Duodenal mucosa (tissue), 2 donors: ENCODE data around the gene EML3.
A peak's percentile ranks its signal among the peaks of the same experiment; 100 is the strongest.
"Not testable (repeated sequence)": the region's sequence is repeated elsewhere in the genome, so short reads cannot be mapped to it uniquely, and the experiment has no call there.

Source experiments
- H3K27ac ChIP-seq: one replicate; pipeline ENCODE4 v1.7.0; 2013; ENCODE audit warnings: low read depth, low read length
- H3K27me3 ChIP-seq, 2 donors: one replicate each; pipeline ENCODE4 v1.7.0; 2013; ENCODE audit warnings: low read length in 2 of 2, control low read depth in 1 of 2; ENCODE audit not compliant: insufficient read depth in 2 of 2, control insufficient read depth in 1 of 2
- H3K36me3 ChIP-seq, 2 donors: one replicate each; pipeline ENCODE4 v1.7.0; 2013; ENCODE audit warnings: low read length in 2 of 2, control low read depth in 1 of 2; ENCODE audit not compliant: insufficient read depth in 2 of 2, control insufficient read depth in 1 of 2
- H3K4me1 ChIP-seq, 2 donors: one replicate each; pipeline ENCODE4 v1.7.0; 2013; ENCODE audit warnings: low read length in 2 of 2, control low read depth in 1 of 2; ENCODE audit not compliant: insufficient read depth in 2 of 2, control insufficient read depth in 1 of 2
- H3K4me3 ChIP-seq, 2 donors: one replicate each; pipeline ENCODE4 v1.7.0; 2013; ENCODE audit warnings: low read length in 2 of 2, low read depth in 1 of 2
- H3K9ac ChIP-seq, 2 donors: one replicate each; pipeline ENCODE4 v1.7.0; 2013; ENCODE audit warnings: low read length in 2 of 2, low read depth in 1 of 2
- H3K9me3 ChIP-seq, 2 donors: one replicate each; pipeline ENCODE4 v1.7.0; 2013; ENCODE audit warnings: low read length in 2 of 2, control low read depth in 1 of 2; ENCODE audit not compliant: control insufficient read depth in 1 of 2

EML3 gene

DNA sequence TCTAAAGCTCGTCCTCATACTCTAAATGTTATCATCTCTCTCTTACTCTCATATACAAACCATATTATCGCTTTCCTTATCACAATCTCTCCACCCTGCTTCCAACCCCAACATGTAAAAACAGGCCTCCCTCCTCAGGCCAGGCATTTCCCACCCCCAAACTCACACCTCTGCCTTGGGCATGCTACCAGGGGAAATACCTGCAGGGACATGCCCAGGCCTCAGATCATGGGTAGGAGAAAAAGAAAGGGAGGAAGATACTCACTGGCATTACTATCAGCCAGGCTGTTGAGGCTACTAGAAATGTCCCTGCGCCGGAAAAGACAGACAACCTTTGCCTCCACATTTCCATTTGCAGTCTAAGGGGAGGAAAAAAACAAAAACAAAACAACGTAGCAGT lies 12.7 kb downstream of the EML3 start:
- Histone ChIP-seq H3K27me3 (no peaks in the 10 kb centered on the region), H3K4me3 (peak overlapping the region; percentile 87 to 91), H3K4me1 (peaks cover 23 to 24% of the 10 kb centered on the region in 2 donors), H3K9ac (peak overlapping the region; percentile 89 to 93), H3K36me3 (peaks cover 31 to 37% of the 10 kb centered on the region in 2 donors), H3K9me3 (no peaks in the 10 kb centered on the region), H3K27ac (no peak overlapping the region)

GRCh38 chr11:62599069-62599696 lies 13.4 kb downstream of the EML3 start:
- H3K9ac ChIP-seq, result peak overlapping the region in 1 of 2 donors; percentile 89
- H3K27me3 ChIP-seq, result no peaks in the 10 kb centered on the region
- H3K27ac ChIP-seq, result no peak overlapping the region
- H3K4me1 ChIP-seq, result peaks cover 23 to 24% of the 10 kb centered on the region in 2 donors
- H3K36me3 ChIP-seq, result peaks cover 39 to 43% of the 10 kb centered on the region in 2 donors
- no peaks in the 10 kb centered on the region for H3K9me3 ChIP-seq
- H3K4me3 ChIP-seq, result peak overlapping the region; percentile 87 to 91

GRCh38 chr11:62595124-62595523 lies 17.5 kb downstream of the EML3 start:
- H3K4me1 ChIP-seq, result peaks cover 31 to 37% of the 10 kb centered on the region in 2 donors
- H3K36me3 ChIP-seq, result peaks cover 45 to 50% of the 10 kb centered on the region in 2 donors
- H3K4me3 ChIP-seq, result no peak overlapping the region
- no peak overlapping the region for H3K27ac ChIP-seq
- no peaks in the 10 kb centered on the region for H3K9me3 ChIP-seq
- H3K27me3 ChIP-seq, result no peaks in the 10 kb centered on the region
- H3K9ac ChIP-seq, result no peak overlapping the region

GRCh38 chr11:62593434-62594044 lies 19.0 kb downstream of the EML3 start:
- Histone ChIP-seq H3K9me3 (no peaks in the 10 kb centered on the region), H3K27ac (no peak overlapping the region), H3K4me1 (peaks cover 22 to 30% of the 10 kb centered on the region in 2 donors), H3K36me3 (peaks cover 45 to 50% of the 10 kb centered on the region in 2 donors), H3K9ac (peak overlapping the region in 1 of 2 donors; percentile 32), H3K27me3 (no peaks in the 10 kb centered on the region), H3K4me3 (no peak overlapping the region)

DNA sequence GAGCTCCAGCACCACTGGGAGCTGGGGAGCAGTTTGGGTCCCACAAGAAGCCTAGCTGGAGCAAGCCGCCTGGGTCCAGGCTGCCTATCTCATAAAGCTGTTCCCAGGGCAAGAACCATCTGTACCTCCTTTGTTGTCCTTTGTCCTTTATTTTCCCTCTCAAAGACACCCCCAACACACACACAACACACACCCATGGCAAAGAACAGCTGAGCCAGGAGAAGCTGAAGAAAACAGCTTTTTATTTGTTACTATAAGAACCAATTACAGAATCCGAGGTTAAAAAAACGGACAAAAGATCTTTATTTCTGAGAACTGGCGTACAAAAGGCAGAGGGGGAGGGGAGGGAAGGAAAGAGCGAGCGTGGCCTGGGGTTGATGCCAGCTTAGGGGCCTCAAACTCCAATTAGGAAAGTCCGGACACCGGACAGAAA lies 19.6 kb downstream of the EML3 start:
- peak overlapping the region in 1 of 2 donors; percentile 75 for H3K4me3 ChIP-seq
- H3K9ac ChIP-seq, result peak overlapping the region; percentile 7 to 74
- no peak overlapping the region for H3K27ac ChIP-seq
- H3K4me1 ChIP-seq, result peaks cover 22 to 30% of the 10 kb centered on the region in 2 donors
- H3K36me3 ChIP-seq, result peaks cover 41 to 44% of the 10 kb centered on the region in 2 donors
- no peaks in the 10 kb centered on the region for H3K9me3 ChIP-seq
- H3K27me3 ChIP-seq, result no peaks in the 10 kb centered on the region

DNA sequence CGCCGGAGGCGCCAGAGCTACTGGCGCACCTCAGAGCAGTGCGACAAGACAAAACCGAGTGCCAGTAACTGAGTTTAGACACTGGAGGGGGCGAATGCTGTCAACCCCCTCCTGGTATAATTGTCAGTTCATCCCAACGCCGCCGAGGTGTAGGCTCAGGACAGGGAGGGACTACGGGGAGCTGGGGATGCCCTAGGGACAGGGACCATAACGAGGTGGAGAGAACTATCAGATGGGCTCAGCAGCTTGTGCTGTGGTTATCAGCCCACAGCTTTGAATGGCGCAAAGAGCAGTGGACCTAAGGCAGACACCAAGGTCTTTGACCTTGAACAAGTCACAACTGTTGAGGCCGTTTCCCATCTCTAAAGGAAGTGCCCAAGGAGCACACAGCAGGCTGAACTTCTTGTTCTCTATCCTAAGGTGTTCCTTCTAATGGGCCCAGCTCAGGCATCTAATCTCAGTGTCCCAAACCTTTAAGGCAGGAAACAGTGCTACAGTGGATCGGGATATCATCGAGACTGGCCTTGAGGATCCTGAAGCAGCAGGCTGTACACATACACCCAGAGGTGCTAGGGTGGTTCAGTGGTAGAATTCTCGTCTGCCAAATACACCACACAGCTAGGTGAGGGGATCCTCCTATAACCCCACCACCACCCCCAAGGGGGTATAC lies 20.3 kb downstream of the EML3 start:
- Histone ChIP-seq H3K9me3 (no peaks in the 10 kb centered on the region), H3K9ac (peak overlapping the region; percentile 70 to 74), H3K4me3 (peak overlapping the region; percentile 75 to 76), H3K27me3 (no peaks in the 10 kb centered on the region), H3K4me1 (peaks cover 22 to 30% of the 10 kb centered on the region in 2 donors), H3K27ac (peak overlapping the region; percentile 86), H3K36me3 (peaks cover 34 to 42% of the 10 kb centered on the region in 2 donors)

- Histone ChIP-seq H3K27ac (peak within 1 kb of the TSS; percentile 86), H3K4me3 (peak within 1 kb of the TSS; percentile 76 to 90), H3K9me3 (no peaks in the 10 kb centered on the region), H3K36me3 (peaks cover 31 to 38% of the 10 kb centered on the region in 2 donors), H3K27me3 (no peaks in the 10 kb centered on the region), H3K4me1 (peaks cover 22 to 30% of the 10 kb centered on the region in 2 donors), H3K9ac (peak within 1 kb of the TSS; percentile 91 to 94)
These were observed 21.0 kb downstream of the EML3 start, which contains the start of gene TUT1 for GRCh38 chr11:62591448-62592145. TSS of gene TUT1 (minus strand) at chr11:62591523. CDS start at chr11:62591485, 38 bp downstream.

DNA sequence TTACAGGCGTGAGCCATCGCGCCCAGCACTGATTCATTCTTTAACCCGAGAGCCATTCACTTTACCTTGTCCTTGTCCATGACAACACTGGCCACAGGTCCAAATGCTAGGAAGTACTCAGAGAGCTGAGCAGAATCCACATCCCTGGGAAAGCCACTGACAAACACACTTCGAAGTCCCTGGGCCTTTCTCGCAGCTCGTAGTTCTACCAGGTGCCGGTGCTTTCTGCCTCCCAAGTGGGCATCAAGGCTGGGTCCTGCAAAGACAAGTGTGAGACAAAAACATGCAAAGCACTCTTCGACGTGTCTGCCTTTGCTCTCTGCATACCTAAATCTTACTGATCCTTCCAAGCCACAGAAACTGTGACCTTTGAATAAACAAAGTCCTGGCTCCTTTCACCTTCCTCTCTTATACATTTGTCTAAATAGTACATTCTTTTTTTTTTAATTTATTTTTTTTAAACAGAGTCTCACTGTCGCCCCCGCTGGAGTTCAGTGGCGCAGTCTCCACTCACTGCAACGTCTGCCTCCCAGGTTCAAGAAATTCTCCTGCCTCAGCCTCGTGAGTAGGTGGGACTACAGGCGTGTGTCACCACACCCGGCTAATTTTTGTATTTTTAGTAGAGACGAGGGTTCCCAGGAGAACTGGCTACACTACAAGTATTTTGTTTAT lies 23.5 kb downstream of the EML3 start:
- no peaks in the 10 kb centered on the region for H3K9me3 ChIP-seq

DNA sequence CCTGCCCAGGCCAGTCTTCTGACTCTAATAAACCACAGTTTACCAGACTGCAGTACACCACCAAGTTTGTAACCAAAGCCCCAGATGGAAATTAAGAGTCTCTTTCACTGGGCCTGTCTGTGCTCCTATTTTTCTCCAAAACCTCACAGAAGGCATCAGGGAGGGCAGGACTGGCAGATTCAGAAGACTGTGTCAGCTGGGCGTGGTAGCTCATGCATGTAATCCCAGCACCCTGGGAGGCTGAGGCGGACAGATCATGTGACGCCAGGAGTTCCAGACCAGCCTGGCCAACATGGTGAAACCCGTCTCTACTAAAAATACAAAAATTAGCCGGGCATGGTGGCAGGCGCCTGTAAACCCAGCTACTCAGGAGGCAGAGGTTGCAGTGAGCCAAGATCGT lies 27.2 kb downstream of the EML3 start:
- H3K4me1 ChIP-seq, H3K9me3 ChIP-seq, H3K9ac ChIP-seq, H3K27ac ChIP-seq, H3K4me3 ChIP-seq, H3K27me3 ChIP-seq: not testable (repeated sequence)
- peaks cover 6 to 30% of the 10 kb centered on the region in 2 donors for H3K36me3 ChIP-seq

More for the DNA sequence above, 23.5 kb downstream of the EML3 start:
- Histone ChIP-seq H3K9ac (no peak overlapping the region), H3K27ac (no peak overlapping the region), H3K36me3 (peaks cover 9 to 24% of the 10 kb centered on the region in 2 donors), H3K4me1 (peaks cover 22 to 30% of the 10 kb centered on the region in 2 donors), H3K27me3 (no peaks in the 10 kb centered on the region), H3K4me3 (no peak overlapping the region)
